ENCODE data around the gene PREP. TPM values are rescaled to one million over a fixed set of nuclear protein-coding genes. Genes with fewer than 3 reads are reported as not detected.

PREP gene
- total RNA-seq, 4 donors from 2014 or later, result 17.4 to 39.5 (median 24.0) TPM

GRCh38 chr6:105374010-105374420, 28.9 kb downstream of the PREP start:
- TF ChIP-seq CTCF (IDR thresholded peaks at IDR 0.05; ENCODE audit: low read depth), result no peak

GRCh38 chr6:105373481-105373880, 29.4 kb downstream of the PREP start:
- no peak for TF ChIP-seq CTCF (IDR thresholded peaks at IDR 0.05; ENCODE audit: low read depth)

GRCh38 chr6:105372849-105373182, 30.1 kb downstream of the PREP start:
- no peak for TF ChIP-seq CTCF (IDR thresholded peaks at IDR 0.05; ENCODE audit: low read depth)

- no peak for TF ChIP-seq CTCF (IDR thresholded peaks at IDR 0.05; ENCODE audit: low read depth)
These were observed 30.6 kb downstream of the PREP start for GRCh38 chr6:105372142-105372848.

- TF ChIP-seq CTCF (IDR thresholded peaks at IDR 0.05; ENCODE audit: low read depth), result no peak
These were observed 32.5 kb downstream of the PREP start for GRCh38 chr6:105370351-105370750.

GRCh38 chr6:105369145-105369544, 33.7 kb downstream of the PREP start:
- no peak for TF ChIP-seq CTCF (IDR thresholded peaks at IDR 0.05; ENCODE audit: low read depth)

- no peak for TF ChIP-seq CTCF (IDR thresholded peaks at IDR 0.05; ENCODE audit: low read depth)
These were observed 38.6 kb downstream of the PREP start for GRCh38 chr6:105364243-105364642.
